ENCODE measurements around the gene GRWD1.

The GRWD1 gene

DNA sequence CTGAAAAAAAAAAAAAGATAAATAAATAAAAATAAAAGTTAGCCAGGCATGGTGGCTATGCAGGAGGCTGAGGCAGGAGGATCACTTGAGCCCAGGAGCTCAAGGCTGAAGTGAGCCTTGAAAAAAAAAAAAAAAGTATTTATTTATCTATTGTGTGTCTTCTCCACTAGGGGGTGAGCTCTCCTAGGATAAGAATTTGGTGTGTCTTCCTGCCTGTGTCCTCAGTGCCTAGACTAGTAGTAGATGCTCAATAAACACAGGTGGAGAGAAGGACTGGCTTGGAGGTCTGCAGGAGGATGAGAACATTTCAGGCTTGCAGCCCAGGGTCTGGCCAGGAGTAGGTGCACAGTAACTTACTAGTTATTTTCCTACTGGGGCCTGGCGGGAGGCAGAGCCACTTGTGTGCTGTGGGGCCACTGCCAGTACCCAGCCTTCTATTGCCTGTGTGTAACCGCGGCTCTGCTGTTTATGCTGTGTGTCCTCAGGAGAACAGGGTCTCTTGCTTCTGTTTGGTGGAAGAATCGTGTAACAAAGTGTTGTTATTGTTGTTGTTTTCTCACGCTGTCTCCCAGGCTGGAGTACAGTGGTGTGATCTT is 60.5 kb downstream of the GRWD1 start:
- H3K36me3 ChIP-seq (ENCODE audit: insufficient read depth, low read length), result no peaks in the 10 kb centered on the region
- no peak overlapping the region for H3K4me2 ChIP-seq (ENCODE audit: low read length)
- no peaks in the 10 kb centered on the region for H3K79me2 ChIP-seq (ENCODE audit: insufficient read depth, low read length)
- H4K20me1 ChIP-seq (ENCODE audit: insufficient read depth, low read length), result no peaks in the 10 kb centered on the region
- H3K27me3 ChIP-seq (ENCODE audit: insufficient read depth, low read length), result no peaks in the 10 kb centered on the region
- no peak for TF ChIP-seq EZH2 (IDR thresholded peaks at IDR 0.05; ENCODE audit: borderline replicate concordance, low read length)
- TF ChIP-seq, protein P1, sequence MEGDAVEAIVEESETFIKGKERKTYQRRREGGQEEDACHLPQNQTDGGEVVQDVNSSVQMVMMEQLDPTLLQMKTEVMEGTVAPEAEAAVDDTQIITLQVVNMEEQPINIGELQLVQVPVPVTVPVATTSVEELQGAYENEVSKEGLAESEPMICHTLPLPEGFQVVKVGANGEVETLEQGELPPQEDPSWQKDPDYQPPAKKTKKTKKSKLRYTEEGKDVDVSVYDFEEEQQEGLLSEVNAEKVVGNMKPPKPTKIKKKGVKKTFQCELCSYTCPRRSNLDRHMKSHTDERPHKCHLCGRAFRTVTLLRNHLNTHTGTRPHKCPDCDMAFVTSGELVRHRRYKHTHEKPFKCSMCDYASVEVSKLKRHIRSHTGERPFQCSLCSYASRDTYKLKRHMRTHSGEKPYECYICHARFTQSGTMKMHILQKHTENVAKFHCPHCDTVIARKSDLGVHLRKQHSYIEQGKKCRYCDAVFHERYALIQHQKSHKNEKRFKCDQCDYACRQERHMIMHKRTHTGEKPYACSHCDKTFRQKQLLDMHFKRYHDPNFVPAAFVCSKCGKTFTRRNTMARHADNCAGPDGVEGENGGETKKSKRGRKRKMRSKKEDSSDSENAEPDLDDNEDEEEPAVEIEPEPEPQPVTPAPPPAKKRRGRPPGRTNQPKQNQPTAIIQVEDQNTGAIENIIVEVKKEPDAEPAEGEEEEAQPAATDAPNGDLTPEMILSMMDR (IDR thresholded peaks at IDR 0.05; ENCODE audit: low read length), result peak; percentile 57
- no peaks in the 10 kb centered on the region for H3K9me3 ChIP-seq (ENCODE audit: low read length)
- no peak overlapping the region for H3K27ac ChIP-seq (ENCODE audit: low read depth, low read length, poor library complexity, severe bottlenecking)
- no peak overlapping the region for H3K9ac ChIP-seq (ENCODE audit: low read length)
- H3K4me1 ChIP-seq (ENCODE audit: insufficient read depth, low read length, severe bottlenecking), result peaks cover 9% of the 10 kb centered on the region
- H3K9me2 ChIP-seq (ENCODE audit: low read depth, low read length), result no peaks in the 10 kb centered on the region
- no peak overlapping the region for H2AFZ ChIP-seq (ENCODE audit: low read length)
- no peak overlapping the region for H3K4me3 ChIP-seq (ENCODE audit: low read depth, low read length, poor library complexity, severe bottlenecking)
- no peaks in the 10 kb centered on the region for H3F3A ChIP-seq (ENCODE audit: insufficient read depth, low read length)
